GM19467 (cell line): ENCODE data around the gene PKIG.
"Not testable (repeated sequence)": the region's sequence is repeated elsewhere in the genome, so short reads cannot be mapped to it uniquely, and the experiment has no call there.

Experiments used
- ATAC-seq: cut with Tn5 transposase; IDR thresholded peaks from one replicate; pipeline ENCODE4 v1.9.1; 2021; ENCODE audit warnings: mild to moderate bottlenecking, moderate library complexity; ENCODE audit not compliant: unreplicated experiment

PKIG gene

GRCh38 chr20:44637522-44638372 is 55.4 kb downstream of the PKIG start:
- ATAC-seq, result no peak

DNA sequence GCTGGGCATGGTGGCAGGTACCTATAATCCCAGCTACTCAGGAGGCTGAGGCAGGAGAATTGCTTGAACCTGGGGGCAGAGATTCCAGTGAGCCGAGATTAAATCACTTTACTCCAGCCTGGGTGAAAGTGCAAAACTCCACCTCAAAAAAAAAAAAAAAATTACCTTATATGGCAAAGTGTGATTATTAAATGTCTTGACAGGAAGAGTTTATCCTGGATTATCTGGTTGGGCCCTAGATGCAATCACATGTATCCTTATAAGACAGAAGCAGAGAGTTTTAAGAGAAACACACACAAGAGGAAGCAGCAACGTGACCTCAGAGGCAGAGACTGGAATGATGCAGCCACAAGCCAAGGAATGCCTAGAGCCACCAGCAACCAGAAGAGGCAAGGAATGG is 58.1 kb downstream of the PKIG start:
- no peak for ATAC-seq

- no peak for ATAC-seq
Observed at GRCh38 chr20:44641325-44641724, 58.9 kb downstream of the PKIG start.

- ATAC-seq, result no peak
Observed at GRCh38 chr20:44642203-44643153, 60.1 kb downstream of the PKIG start.

- ATAC-seq, result no peak
Observed at GRCh38 chr20:44643154-44643519, 60.8 kb downstream of the PKIG start.

DNA sequence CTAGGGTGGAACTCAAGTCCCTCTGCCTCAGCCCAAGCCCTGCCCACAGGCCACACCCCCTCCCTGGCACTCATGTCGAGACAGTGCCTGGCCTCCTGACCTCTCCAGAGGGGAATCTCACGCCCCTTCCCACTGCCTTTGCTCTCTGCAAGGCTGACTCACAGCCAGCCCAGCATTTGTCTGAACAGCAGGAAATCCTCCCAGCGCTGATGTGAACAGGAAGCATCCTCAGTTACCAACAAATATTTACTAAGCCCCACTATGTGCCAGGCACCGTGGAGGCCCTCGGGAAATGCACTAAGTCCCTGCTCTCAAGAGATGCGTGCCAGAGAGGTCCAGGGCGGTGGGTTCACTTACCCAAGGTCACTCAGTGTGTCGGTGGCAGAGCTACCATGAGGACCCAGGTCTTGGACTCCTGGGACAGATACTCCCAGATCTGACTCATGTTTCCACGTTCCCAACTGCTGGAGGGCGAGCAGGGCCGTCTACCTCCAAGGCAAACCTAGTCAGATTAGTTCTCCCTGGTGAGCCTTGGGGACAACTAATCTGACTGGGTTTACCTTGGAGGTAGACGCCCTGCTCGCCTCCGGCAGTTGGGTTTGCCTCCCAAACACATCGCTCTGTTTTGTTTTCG is 61.3 kb downstream of the PKIG start:
- ATAC-seq, result no peak

GRCh38 chr20:44644230-44644617 is 61.8 kb downstream of the PKIG start:
- ATAC-seq, result no peak

- ATAC-seq, result no peak
Observed at GRCh38 chr20:44644667-44645131, 62.3 kb downstream of the PKIG start.

- ATAC-seq, result no peak
Observed at GRCh38 chr20:44646023-44646640, 63.8 kb downstream of the PKIG start.

DNA sequence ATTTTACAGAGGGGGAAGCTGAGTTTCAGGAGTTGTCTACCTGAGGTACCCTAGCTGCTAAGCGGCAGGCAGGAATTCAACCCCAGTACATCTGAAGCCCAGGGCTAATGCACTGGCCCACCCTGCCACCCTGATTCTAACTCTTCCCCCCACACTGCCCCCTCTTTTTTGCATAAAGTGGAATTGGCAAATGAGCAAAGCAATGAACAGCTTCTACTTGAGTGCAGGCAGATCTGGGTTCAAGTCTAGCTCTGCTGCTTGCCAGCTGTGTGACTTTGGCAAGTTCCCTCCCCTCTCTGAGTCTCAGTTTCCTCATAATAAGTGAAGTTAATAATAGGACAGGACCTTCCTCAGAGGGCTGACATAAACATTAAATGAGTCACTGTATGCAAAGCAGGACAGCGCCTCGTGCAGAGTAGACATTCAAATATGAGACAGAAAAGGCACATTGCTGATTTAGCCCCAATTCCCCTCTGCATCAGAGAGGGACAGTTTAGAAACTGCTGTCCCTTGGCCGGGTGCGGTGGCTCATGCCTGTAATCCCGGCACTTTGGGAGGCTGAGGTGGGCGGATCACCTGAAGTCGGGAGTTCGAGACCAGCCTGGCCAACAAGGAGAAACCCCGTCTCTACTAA is 64.4 kb downstream of the PKIG start:
- no peak for ATAC-seq

DNA sequence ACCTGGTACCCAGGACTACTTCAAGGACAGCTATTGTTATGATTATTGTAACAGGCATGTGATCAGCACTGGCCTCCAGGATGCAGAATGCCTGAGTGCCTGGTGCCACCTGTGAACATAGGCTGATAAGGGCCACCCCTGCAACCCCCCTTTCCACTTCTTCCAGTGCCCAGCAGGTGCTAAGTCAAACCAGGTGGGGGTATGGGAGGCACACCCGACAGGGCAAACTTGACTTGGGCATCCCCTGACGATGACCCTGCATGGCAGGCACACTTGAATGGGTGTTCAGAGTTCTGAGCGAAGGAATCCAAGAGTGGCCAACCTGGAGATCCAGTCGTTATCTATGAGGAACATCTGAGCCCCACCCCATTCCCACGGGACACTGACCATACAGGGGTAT is 65.7 kb downstream of the PKIG start:
- ATAC-seq, result no peak

DNA sequence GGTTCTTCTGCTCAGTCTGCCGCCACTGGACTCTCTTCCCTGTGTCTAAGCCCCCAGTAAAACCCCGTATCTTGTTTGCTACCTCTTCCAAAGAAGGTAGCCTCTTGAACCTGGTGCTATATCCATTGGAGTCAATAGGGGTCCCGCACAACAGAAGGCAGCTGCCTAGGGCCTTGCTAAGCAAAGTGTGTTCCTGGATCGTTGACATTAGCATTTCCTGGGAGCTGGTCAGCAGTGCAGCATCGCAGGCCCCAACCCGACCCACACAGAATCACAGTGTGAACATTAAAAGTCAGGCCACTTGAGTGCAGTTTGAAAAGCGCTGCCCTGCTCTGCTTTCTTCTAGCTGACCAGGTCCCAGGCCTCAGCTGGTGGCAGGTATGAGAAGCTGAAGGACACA is 66.2 kb downstream of the PKIG start:
- ATAC-seq, result no peak

GRCh38 chr20:44649126-44649525 is 66.7 kb downstream of the PKIG start:
- ATAC-seq, result no peak

DNA sequence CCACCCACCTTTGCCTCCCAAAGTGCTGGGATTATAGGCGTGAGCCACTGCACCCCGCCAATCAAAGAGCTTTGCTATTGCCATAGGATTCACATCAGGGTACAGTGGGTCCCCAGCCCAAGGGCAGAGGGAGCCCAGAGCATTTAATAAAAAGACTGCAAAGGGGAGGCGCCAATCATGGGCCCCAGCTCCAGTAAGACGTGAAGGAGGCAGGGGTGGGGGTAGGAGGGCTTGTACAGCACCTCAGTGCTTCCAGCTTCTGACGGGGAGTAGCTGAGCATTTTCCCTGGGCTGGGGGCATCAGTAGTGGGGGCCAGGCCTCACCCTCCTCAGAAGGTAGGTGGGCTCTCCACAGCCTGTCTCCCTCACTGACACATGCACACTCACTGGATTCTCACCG is 67.6 kb downstream of the PKIG start:
- ATAC-seq, result no peak

- ATAC-seq, result no peak
Observed at GRCh38 chr20:44650771-44651433, 68.5 kb downstream of the PKIG start.

- ATAC-seq, result no peak
Observed at GRCh38 chr20:44651434-44651683, 69.0 kb downstream of the PKIG start.

DNA sequence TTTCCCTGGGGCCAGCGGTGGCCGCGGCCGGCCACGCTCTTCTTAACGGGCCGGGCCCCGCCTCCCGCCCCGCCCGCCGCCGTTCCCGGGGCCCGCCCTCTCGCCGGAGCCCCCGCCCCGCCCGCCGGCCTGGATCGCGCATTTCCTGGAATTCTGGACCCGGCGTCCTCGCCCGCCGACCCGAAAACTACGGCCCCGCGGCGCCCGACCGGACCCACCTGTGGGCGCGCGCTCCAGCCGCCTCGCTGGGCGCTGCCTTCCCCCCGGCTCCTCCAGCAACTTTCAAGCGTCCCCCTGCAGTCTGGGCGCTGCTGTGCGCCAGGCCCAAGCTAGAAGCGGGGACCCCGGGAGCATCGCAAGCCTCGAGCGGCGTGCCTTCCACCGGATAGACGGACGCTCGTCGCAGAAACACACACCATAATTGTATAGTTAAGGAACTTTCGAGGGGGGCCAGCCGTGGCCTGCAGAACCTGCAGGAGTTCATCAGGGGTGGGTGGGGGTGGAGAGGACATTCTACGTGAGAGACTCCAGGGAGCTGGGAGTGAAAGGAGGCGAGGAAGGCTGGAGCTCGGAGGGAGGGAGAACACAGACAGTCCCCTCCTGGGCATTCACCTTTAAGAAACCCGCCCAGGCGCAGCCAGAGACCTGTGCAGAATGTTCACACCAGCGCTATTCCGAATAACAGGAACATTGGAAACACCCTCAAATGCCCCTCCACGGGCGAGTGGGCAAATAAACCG is 69.5 kb downstream of the PKIG start, which contains the start of gene ADA:
Gene ADA (minus strand): TSS at position 16 of the 740 bp plus-strand sequence. CDS start 92 bp downstream, outside the sequence.
- ATAC-seq, result no peak

GRCh38 chr20:44653546-44653945 is 71.2 kb downstream of the PKIG start:
- ATAC-seq, result no peak

- not testable (repeated sequence) for ATAC-seq
Observed at GRCh38 chr20:44654210-44654609, 71.8 kb downstream of the PKIG start.
